ENCODE results near the gene PDE1A.

- TF ChIP-seq CTCF (IDR thresholded peaks at IDR 0.05) = no peak
- TF ChIP-seq POLR2A (IDR thresholded peaks at IDR 0.05) = no peak
Measured at GRCh38 chr2:182375862-182376261, 51.0 kb downstream of the PDE1A start.

Measured in uterus (tissue), 2 donors.